ENCODE data around the gene PDILT. TPM values are rescaled to one million over a fixed set of nuclear protein-coding genes. Genes with fewer than 3 reads are reported as not detected.
"Not testable (repeated sequence)": the region's sequence is repeated elsewhere in the genome, so short reads cannot be mapped to it uniquely, and the experiment has no call there.

PDILT gene
- total RNA-seq, 4 donors from 2014 or later: not detected

- 86 to 88% methylated on average over 2 to 3 of the region's 3 CpGs for WGBS, 2 donors (ENCODE audit: low coverage in 1 of 2)
- no peak for ATAC-seq
- no peaks in the 10 kb centered on the region for H3K9me3 ChIP-seq
- H3K36me3 ChIP-seq: no peaks in the 10 kb centered on the region
- H3K4me1 ChIP-seq: no peaks in the 10 kb centered on the region
- H3K27ac ChIP-seq: no peak overlapping the region
- TF ChIP-seq, protein P1, sequence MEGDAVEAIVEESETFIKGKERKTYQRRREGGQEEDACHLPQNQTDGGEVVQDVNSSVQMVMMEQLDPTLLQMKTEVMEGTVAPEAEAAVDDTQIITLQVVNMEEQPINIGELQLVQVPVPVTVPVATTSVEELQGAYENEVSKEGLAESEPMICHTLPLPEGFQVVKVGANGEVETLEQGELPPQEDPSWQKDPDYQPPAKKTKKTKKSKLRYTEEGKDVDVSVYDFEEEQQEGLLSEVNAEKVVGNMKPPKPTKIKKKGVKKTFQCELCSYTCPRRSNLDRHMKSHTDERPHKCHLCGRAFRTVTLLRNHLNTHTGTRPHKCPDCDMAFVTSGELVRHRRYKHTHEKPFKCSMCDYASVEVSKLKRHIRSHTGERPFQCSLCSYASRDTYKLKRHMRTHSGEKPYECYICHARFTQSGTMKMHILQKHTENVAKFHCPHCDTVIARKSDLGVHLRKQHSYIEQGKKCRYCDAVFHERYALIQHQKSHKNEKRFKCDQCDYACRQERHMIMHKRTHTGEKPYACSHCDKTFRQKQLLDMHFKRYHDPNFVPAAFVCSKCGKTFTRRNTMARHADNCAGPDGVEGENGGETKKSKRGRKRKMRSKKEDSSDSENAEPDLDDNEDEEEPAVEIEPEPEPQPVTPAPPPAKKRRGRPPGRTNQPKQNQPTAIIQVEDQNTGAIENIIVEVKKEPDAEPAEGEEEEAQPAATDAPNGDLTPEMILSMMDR (IDR thresholded peaks at IDR 0.05): no peak
- TF ChIP-seq POLR2AphosphoS5 (IDR thresholded peaks at IDR 0.05) (no peak), POLR2A (IDR thresholded peaks at IDR 0.05) (no peak), EP300 (IDR thresholded peaks at IDR 0.05) (no peak)
- H3K4me3 ChIP-seq: no peak overlapping the region
- peaks cover 25% of the 10 kb centered on the region for H3K27me3 ChIP-seq
Measured at GRCh38 chr16:20325005-20325404, 79.5 kb downstream of the PDILT start.

DNA sequence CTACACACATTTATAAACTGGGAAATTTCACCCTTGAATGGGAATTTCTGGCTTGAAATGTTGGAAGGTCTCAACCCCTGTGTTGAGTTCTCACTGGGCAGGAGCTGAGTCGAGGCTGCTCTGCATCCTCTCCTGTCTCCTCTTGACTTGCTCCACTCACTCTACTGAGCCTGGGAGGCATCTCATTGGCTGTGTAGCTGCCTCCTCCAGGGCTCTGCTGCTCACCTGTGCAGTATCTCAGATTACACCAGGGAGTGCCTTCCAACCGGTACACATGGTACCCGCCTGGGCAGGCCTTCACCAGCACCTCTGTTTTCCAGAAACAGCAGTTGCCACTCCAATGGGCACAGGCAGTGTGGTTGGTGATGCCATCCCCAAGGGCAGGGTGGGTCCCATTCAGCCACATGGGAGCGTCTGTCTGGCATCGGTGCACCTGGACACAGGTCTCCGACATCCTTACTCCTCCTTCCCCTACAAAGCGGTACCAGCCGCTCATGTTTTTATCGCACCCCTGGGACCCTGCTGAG, 80.9 kb downstream of the PDILT start:
- TF ChIP-seq POLR2A (IDR thresholded peaks at IDR 0.05) (no peak), EP300 (IDR thresholded peaks at IDR 0.05) (no peak), POLR2AphosphoS5 (IDR thresholded peaks at IDR 0.05) (no peak)
- TF ChIP-seq, protein P1 (IDR thresholded peaks at IDR 0.05): no peak
- 25 to 33% methylated on average over 1 of the region's 9 CpGs for WGBS, 2 donors (ENCODE audit: low coverage in 1 of 2)
- Histone ChIP-seq H3K4me3 (no peak overlapping the region), H3K36me3 (no peaks in the 10 kb centered on the region), H3K4me1 (no peaks in the 10 kb centered on the region), H3K27me3 (peaks cover 25% of the 10 kb centered on the region), H3K9me3 (no peaks in the 10 kb centered on the region), H3K27ac (no peak overlapping the region)
- no peak for ATAC-seq

DNA sequence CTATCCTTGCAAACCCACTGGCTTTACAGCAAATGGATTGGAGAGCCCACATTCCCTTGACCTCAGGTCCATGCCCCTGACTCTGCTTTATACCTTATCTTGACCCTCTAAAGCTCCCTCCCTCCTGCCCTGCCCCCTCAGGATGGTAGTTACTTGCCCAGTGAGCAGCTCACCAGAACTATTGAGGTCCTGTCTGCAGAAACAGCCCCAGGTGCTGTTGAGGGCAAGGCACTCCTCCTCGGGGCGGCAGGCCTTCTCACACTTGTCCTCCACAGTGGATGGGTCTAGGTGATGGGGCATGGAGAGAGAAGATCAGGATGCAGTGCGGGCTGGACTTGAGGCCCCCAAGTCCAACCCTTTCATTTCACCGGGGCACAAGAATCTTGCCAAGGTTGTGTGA, 81.8 kb downstream of the PDILT start:
- Histone ChIP-seq H3K27ac (no peak overlapping the region), H3K4me1 (no peaks in the 10 kb centered on the region), H3K27me3 (peaks cover 25% of the 10 kb centered on the region), H3K9me3 (no peaks in the 10 kb centered on the region), H3K4me3 (no peak overlapping the region), H3K36me3 (no peaks in the 10 kb centered on the region)
- WGBS, 2 donors (ENCODE audit: low coverage in 1 of 2): no CpG with 5 or more reads among the region's 4 CpGs
- no peak for ATAC-seq
- TF ChIP-seq POLR2AphosphoS5 (IDR thresholded peaks at IDR 0.05): no peak
- TF ChIP-seq EP300 (IDR thresholded peaks at IDR 0.05): no peak
- TF ChIP-seq, protein P1 (IDR thresholded peaks at IDR 0.05): no peak
- no peak for TF ChIP-seq POLR2A (IDR thresholded peaks at IDR 0.05)

GRCh38 chr16:20321671-20322070, 82.9 kb downstream of the PDILT start:
- H3K9me3 ChIP-seq: no peaks in the 10 kb centered on the region
- WGBS, 2 donors (ENCODE audit: low coverage in 1 of 2): 57 to 75% methylated on average over 1 of the region's 1 CpG
- H3K36me3 ChIP-seq: no peaks in the 10 kb centered on the region
- H3K4me3 ChIP-seq: no peak overlapping the region
- no peak overlapping the region for H3K27ac ChIP-seq
- no peak for ATAC-seq
- TF ChIP-seq POLR2A (IDR thresholded peaks at IDR 0.05) (no peak), EP300 (IDR thresholded peaks at IDR 0.05) (no peak), POLR2AphosphoS5 (IDR thresholded peaks at IDR 0.05) (no peak)
- TF ChIP-seq, protein P1 (IDR thresholded peaks at IDR 0.05): no peak
- peaks cover 31% of the 10 kb centered on the region for H3K27me3 ChIP-seq
- H3K4me1 ChIP-seq: no peaks in the 10 kb centered on the region

DNA sequence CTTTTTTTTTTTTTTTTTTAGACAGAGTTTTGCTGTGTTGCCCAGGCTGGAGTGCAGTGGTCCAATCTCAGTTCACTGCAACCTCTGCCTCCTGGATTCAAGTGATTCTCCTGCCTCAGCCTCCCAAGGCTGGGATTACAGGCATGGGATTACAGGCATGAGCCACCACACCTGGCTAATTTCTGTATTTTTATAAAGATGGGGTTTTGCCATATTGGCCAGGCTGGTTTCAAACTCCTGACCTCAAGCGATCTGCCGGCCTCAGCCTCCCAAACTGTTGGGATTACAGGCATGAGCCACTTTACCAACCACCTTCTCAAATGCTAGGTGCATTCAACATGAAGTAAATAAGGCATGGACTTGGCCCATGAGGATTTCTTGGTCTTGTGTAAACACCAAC, 83.5 kb downstream of the PDILT start:
- not testable (repeated sequence) for H3K4me3 ChIP-seq, H3K4me1 ChIP-seq, H3K36me3 ChIP-seq, H3K9me3 ChIP-seq, ATAC-seq, H3K27ac ChIP-seq
- peaks cover 32% of the 10 kb centered on the region for H3K27me3 ChIP-seq
- 80% methylated on average over 1 of the region's 2 CpGs; no CpG with 5 or more reads in 1 of the 2 donors for WGBS, 2 donors (ENCODE audit: low coverage in 1 of 2)
